Activated T-cell treated with anti-CD3 and anti-CD28 coated beads, Interleukin-2, amount 50 U/mL, for 24 hours (primary cell): ENCODE results near the gene ERMP1.

ENCODE experiments used
- DNase-seq: peaks from one replicate; pipeline ENCODE4 v3.0.0-alpha.2; 2020
- H3K27ac Mint-ChIP-seq: 2 replicates; pipeline ENCODE4 v1.8.0; 2020; ENCODE audit warnings: mild to moderate bottlenecking, mixed read lengths
- H3K27me3 Mint-ChIP-seq: 2 replicates; pipeline ENCODE4 v1.8.0; 2020; ENCODE audit warnings: mixed read lengths
- H3K36me3 Mint-ChIP-seq: 2 replicates; pipeline ENCODE4 v1.8.0; 2020; ENCODE audit warnings: low read depth, mixed read lengths
- H3K4me1 Mint-ChIP-seq: 2 replicates; pipeline ENCODE4 v1.8.0; 2020; ENCODE audit warnings: low read depth, mixed read lengths
- H3K4me3 Mint-ChIP-seq: 2 replicates; pipeline ENCODE4 v1.8.0; 2020; ENCODE audit warnings: mild to moderate bottlenecking, moderate library complexity, mixed read lengths
- H3K9me3 Mint-ChIP-seq: 2 replicates; pipeline ENCODE4 v1.8.0; 2020; ENCODE audit warnings: mixed read lengths

ERMP1 gene

DNA sequence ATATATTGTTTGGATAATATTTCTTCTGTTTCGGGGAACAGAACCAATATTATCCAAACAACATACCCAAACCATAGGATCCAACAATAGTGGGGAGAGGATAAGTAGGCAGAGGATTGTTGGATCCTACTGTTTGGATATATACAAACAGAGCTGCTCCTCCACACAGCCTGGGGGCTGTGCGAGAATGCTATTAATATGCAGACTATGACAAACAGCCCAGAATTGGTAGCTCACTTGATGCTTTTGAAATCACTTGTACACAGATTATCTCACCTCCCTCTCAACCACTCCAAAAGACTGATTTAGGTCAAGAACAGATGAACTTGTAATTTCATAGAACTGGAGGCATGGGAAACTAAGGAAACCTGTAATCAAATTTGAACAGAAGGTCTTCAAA is 33.4 kb upstream of the ERMP1 start:
- Mint-ChIP-seq H3K4me1 (peaks cover 10% of the 10 kb centered on the region), H3K27ac (no peak overlapping the region), H3K36me3 (no peaks in the 10 kb centered on the region), H3K27me3 (no peaks in the 10 kb centered on the region), H3K4me3 (no peak overlapping the region), H3K9me3 (no peaks in the 10 kb centered on the region)
- no peak for DNase-seq

DNA sequence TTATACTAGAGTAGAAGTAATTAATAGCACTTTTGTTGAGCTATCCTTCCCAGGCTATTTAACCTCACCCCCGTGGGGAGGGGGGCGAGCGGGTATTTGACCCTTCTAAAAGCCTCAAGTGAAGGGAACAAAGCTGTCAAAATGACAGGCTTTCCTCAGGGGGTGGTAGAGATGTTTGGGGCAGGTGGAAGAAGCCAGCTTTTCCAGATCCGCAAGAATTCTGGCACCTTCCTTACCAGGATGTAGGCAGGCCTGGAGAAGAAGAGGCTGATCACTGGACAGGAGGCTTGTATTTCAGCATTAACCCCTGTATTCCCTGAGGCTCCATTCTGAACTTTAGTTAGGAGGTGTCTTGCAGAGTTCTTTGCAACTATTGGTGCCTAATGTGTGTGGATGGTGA is 31.5 kb upstream of the ERMP1 start:
- no peak for DNase-seq
- no peaks in the 10 kb centered on the region for H3K36me3 Mint-ChIP-seq
- peaks cover 3% of the 10 kb centered on the region for H3K4me1 Mint-ChIP-seq
- no peak overlapping the region for H3K4me3 Mint-ChIP-seq
- no peak overlapping the region for H3K27ac Mint-ChIP-seq
- no peaks in the 10 kb centered on the region for H3K27me3 Mint-ChIP-seq
- no peaks in the 10 kb centered on the region for H3K9me3 Mint-ChIP-seq

DNA sequence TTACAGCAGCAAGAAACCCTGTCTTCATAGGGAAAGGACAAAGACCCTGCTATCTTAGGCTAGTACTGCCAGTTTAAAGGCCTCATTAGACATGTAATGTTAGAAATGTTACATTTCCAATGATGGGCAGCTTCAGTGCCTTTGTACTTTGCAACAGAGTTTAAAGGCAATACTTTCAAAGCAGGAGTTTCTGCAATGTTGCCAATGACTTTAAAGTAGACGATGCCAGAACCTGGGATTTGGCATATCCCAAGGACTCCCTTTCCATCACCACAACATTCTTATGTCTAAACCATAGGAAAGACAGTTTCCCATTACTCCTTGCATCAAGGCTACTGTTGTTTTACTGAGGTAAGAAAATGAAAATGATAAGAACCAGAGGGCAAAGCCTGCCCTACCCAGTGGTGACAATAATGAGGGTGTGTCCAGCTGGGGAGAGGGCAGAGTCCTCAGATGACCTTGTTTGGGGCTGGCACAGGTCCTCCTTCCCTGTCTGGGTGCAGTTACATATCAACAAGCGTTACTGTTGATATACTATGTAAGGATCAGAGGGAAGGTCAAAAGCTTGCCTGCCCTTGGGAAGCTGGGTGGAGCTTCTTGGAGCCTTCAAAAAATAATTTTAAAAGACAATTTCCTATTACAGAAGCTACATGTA is 30.3 kb upstream of the ERMP1 start:
- Mint-ChIP-seq H3K9me3 (no peaks in the 10 kb centered on the region), H3K4me1 (no peaks in the 10 kb centered on the region), H3K27me3 (no peaks in the 10 kb centered on the region), H3K27ac (no peak overlapping the region), H3K4me3 (no peak overlapping the region), H3K36me3 (no peaks in the 10 kb centered on the region)
- no peak for DNase-seq

DNA sequence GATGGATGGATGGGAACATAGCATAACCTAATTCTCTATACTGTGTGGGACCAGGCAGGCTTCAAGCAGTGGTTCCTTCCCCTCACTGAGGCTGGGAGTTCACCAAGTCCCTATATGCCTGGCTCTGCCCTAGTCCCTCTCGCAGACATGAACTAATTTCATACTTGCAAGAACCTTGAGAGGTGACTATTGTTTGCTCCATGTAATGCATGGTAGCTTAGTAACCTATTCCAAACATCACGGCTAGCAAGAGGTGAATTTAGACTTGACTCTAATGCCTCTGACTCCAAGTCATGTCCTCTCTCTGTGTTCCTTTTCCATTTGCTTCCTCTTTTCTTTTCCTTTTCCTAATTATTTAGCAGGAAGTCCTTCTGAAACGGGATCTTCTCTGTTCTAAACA is 25.9 kb upstream of the ERMP1 start:
- H3K27ac Mint-ChIP-seq = no peak overlapping the region
- H3K9me3 Mint-ChIP-seq = no peaks in the 10 kb centered on the region
- H3K4me3 Mint-ChIP-seq = no peak overlapping the region
- H3K27me3 Mint-ChIP-seq = no peaks in the 10 kb centered on the region
- no peak for DNase-seq
- peaks cover 10% of the 10 kb centered on the region for H3K4me1 Mint-ChIP-seq
- H3K36me3 Mint-ChIP-seq = peaks cover 2% of the 10 kb centered on the region

DNA sequence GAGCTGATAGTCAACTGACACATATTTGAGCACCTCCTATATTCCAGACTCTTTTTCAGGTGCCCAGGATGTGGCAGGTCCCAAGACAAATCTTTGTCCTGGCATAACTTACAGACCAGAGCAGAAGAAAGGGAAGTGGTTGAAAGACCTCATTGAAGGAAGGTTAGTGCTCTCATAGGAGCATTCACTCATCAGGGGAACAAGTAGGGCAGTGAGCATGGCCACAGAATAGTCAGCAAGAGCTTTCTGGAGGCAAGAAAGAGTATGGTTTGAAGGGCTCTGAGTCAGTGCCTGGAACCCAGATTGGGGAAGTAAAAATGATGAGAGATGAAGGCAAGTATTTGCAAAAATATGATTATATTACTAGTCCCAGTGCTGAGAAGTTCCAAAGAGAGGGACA is 25.0 kb upstream of the ERMP1 start:
- no peak overlapping the region for H3K27ac Mint-ChIP-seq
- H3K4me1 Mint-ChIP-seq = peaks cover 19% of the 10 kb centered on the region

DNA sequence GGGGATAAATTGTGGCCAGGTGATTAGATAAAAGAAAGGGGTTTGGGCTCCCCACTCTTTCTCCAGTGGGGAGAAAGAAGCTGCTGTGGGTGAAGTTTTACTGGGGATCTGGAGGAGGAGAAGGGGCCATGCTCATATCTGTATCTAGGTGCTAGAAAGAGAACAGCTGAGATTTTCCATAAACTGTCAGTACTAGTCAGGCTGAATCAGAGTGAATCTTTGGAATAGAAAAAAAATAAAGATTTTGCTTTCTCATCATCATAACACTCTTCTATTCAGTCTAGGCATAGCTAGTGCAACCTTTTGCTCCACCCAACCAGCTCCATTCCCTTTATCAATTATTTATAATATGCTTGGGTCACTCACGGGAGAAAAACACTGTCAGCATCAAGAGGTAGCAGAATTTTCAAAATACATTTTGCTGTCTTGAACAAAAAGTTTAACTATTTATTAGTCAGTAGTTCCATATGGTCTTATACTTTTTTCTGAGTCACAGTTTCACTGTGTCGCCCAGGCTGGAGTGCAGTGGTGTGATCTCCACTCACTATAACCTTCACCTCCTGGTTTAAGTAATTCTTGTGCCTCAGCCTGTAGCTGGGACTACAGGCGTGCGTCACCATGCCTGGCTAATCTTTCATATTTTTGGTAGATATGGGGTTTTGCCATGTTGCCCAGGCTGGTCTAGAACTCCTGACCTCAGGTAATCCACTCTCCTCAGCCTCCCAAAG is 21.3 kb upstream of the ERMP1 start:
- no peaks in the 10 kb centered on the region for H3K9me3 Mint-ChIP-seq

More for the DNA sequence above, 25.0 kb upstream of the ERMP1 start:
- Mint-ChIP-seq H3K9me3 (no peaks in the 10 kb centered on the region), H3K4me3 (no peak overlapping the region), H3K27me3 (no peaks in the 10 kb centered on the region), H3K36me3 (peaks cover 2% of the 10 kb centered on the region)
- no peak for DNase-seq

DNA sequence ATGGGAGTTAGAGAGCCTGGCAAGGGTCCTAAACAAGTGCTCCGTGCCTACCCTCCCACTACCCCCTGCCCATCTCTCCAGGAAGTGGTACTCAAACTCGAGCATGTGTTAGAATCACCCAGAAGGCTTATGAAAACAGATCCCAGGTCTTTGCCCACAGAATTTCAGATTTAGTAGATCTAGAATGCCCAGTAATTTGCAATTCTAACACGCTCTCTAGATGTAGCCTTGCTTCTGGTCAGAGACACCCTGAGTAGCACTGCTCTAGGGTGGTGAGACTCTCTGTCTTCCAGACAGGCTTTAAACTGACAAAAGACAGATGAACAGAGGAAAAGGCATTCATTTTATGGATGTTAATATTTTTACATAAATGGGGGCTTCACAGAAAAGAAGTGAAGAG is 20.7 kb upstream of the ERMP1 start:
- peaks cover 2% of the 10 kb centered on the region for H3K36me3 Mint-ChIP-seq
- H3K27ac Mint-ChIP-seq = peak overlapping the region; percentile 87
- H3K4me1 Mint-ChIP-seq = peaks cover 52% of the 10 kb centered on the region
- DNase-seq = no peak
- H3K27me3 Mint-ChIP-seq = no peaks in the 10 kb centered on the region
- H3K4me3 Mint-ChIP-seq = peak overlapping the region; percentile 37
- no peaks in the 10 kb centered on the region for H3K9me3 Mint-ChIP-seq

More for the DNA sequence above, 21.3 kb upstream of the ERMP1 start:
- peak overlapping the region; percentile 37 for H3K4me3 Mint-ChIP-seq
- DNase-seq = no peak
- H3K36me3 Mint-ChIP-seq = peaks cover 2% of the 10 kb centered on the region
- no peaks in the 10 kb centered on the region for H3K27me3 Mint-ChIP-seq
- peak overlapping the region; percentile 87 for H3K27ac Mint-ChIP-seq
- H3K4me1 Mint-ChIP-seq = peaks cover 50% of the 10 kb centered on the region

DNA sequence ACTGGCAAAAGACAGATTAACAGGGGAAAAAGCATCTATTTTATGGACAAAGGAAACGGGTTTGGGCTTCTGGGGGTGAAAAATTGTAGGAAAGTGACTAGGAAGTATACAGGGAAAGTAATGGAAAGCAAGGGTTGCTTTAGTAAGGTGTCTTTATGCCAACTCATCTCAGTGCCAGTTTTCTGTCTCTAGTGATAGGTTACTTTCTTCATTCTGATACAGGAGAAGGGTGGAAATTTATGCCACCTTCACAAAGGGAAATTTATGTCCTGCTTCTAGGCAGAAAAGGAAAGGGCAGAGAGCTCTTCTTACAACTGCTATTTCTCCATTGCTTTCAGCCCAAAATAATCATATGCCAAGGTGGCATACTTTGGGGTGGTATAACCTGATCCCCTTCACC is 20.1 kb upstream of the ERMP1 start:
- Mint-ChIP-seq H3K4me1 (peaks cover 54% of the 10 kb centered on the region), H3K27ac (peak overlapping the region; percentile 87), H3K9me3 (no peaks in the 10 kb centered on the region), H3K4me3 (no peak overlapping the region), H3K36me3 (peaks cover 2% of the 10 kb centered on the region), H3K27me3 (no peaks in the 10 kb centered on the region)
- DNase-seq = no peak

DNA sequence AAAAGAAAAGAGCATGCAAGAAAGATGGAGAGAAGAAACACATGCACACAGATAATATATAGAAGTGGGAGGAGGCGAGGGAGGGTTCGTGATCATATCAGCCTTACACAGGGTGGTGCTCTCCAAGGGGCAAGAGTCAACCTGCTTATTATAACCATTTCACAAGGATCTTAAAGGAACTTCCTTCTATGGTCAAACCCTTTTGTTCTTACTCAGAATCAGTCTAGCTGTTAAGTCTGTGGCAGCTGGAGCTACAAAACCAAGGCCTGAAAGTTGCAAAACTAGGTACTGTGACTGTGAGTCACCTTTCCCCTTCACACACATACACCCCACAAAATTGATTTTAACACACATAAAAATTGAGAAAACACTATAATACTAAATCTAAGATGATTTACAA is 18.5 kb upstream of the ERMP1 start:
- H3K4me3 Mint-ChIP-seq = no peak overlapping the region
- H3K27ac Mint-ChIP-seq = peak overlapping the region; percentile 78
- peaks cover 2% of the 10 kb centered on the region for H3K36me3 Mint-ChIP-seq
- H3K9me3 Mint-ChIP-seq = no peaks in the 10 kb centered on the region
- peaks cover 54% of the 10 kb centered on the region for H3K4me1 Mint-ChIP-seq
- DNase-seq = no peak
- no peaks in the 10 kb centered on the region for H3K27me3 Mint-ChIP-seq

DNA sequence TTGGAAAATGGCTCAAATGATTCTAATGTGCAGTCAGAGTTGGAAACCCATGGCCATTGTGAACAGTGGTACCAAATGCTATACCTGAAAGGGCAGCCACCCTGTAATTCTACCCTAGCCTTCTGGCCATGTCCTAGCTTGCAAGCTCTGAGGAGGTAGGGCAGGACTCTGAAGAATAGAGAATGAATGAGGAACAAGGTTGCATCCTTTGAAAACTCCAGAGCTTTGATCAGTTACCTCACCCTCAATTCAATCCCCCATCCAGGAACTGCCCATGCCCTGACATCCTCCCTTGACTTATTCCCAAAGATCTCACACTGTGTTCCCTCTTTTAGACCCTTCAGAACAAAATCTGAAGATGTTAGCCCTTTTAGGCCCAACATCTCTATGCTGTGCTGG is 17.8 kb upstream of the ERMP1 start:
- H3K36me3 Mint-ChIP-seq = peaks cover under 1% of the 10 kb centered on the region
- H3K27me3 Mint-ChIP-seq = no peaks in the 10 kb centered on the region
- peaks cover 60% of the 10 kb centered on the region for H3K4me1 Mint-ChIP-seq
- H3K9me3 Mint-ChIP-seq = no peaks in the 10 kb centered on the region
- H3K4me3 Mint-ChIP-seq = no peak overlapping the region
- DNase-seq = no peak
- H3K27ac Mint-ChIP-seq = peak overlapping the region; percentile 78

DNA sequence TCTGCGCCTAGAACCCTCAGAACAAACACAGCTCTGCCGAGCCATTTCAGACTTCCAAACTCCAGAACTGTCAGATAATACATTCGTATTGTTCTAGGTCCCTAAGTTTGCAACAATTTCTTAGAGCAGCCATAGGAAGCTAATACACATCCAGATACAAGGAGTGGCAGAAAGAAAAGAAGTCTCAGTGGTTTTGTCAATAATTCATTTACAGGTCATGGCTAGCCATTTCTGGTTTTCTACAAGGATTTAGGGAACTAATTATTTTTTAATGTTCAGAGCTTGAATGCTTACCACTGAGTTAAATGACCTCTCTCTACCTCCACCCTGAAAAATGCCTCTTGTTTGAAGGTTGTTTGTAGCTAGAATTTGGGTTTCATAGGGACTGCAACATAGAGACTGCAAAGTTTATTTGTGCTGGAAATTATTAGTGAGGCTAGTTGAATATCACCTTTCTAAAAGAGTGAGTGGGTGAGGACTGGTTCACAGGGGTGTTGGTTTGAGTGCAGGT is 15.5 kb upstream of the ERMP1 start:
- H3K27ac Mint-ChIP-seq = no peak overlapping the region

DNA sequence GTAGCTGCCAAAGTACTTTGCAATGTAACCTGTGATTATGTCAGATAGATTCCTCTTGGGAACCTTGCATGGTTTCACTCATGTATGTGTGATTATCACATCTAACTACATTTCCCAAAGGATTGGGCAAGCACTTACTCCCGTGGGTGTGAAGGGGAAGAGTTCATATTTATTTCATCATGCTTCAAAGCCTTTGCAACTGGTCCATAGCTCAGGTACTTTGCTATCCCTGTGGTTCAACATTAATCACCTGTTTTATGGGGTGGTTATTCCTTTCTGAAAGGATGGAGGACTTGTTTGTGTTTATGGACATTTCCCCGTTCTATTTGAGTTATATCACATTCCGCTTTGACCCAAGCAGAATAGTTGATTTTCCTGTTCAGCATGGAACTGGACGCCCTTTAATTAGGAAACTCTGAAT is 13.6 kb upstream of the ERMP1 start:
- no peak overlapping the region for H3K27ac Mint-ChIP-seq
- no peak for DNase-seq
- H3K4me3 Mint-ChIP-seq = no peak overlapping the region
- peaks cover 66% of the 10 kb centered on the region for H3K4me1 Mint-ChIP-seq
- H3K9me3 Mint-ChIP-seq = peaks cover 3% of the 10 kb centered on the region
- no peaks in the 10 kb centered on the region for H3K36me3 Mint-ChIP-seq
- no peaks in the 10 kb centered on the region for H3K27me3 Mint-ChIP-seq

More for the DNA sequence above, 15.5 kb upstream of the ERMP1 start:
- no peaks in the 10 kb centered on the region for H3K36me3 Mint-ChIP-seq
- DNase-seq = no peak
- peaks cover 68% of the 10 kb centered on the region for H3K4me1 Mint-ChIP-seq
- H3K9me3 Mint-ChIP-seq = no peaks in the 10 kb centered on the region
- no peaks in the 10 kb centered on the region for H3K27me3 Mint-ChIP-seq
- no peak overlapping the region for H3K4me3 Mint-ChIP-seq

DNA sequence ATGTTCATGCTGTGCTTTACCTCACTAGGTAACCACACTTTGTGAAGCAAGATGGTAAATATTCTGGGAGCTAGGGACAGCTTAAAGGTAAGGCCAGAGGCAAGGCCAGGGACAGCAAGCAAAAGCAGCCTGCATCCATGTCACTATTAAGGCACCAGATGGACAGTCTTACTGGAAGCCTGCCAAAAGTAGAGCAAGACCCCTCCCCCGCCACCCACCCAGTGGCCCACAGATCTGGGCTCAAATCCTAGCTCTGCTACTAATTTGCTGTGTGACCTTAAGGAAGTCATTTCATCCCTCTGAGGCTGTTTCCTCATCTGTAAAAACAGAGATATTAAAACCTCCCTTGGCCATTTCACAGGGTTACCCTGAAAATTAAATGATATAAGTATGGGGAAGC is 13.2 kb upstream of the ERMP1 start:
- Mint-ChIP-seq H3K4me1 (peaks cover 66% of the 10 kb centered on the region), H3K4me3 (no peak overlapping the region), H3K27me3 (no peaks in the 10 kb centered on the region), H3K36me3 (no peaks in the 10 kb centered on the region), H3K27ac (peak overlapping the region; percentile 16), H3K9me3 (peaks cover 3% of the 10 kb centered on the region)
- DNase-seq = no peak

DNA sequence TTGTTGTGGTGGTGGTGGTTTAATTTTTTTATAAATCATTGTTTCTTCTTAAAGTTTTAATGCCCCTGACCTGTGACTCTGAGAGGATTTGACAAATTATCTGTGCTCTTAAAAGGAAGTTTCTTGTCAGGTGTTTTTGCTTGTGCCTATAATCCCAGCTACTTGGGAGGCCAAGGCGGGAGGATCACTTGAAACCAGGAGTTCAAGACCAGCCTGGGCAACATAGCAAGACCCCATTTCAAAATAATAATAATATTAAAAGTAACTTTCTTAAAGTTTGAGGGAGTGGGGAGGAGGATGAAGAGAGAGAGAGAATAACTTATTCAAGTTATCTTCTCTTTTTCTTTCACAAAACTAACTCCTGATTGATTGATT is 12.2 kb upstream of the ERMP1 start:
- Mint-ChIP-seq H3K4me3 (peak overlapping the region; percentile 52), H3K4me1 (peaks cover 65% of the 10 kb centered on the region), H3K9me3 (peaks cover 3% of the 10 kb centered on the region), H3K27me3 (no peaks in the 10 kb centered on the region), H3K27ac (peak overlapping the region; percentile 87), H3K36me3 (no peaks in the 10 kb centered on the region)
- DNase-seq = no peak

DNA sequence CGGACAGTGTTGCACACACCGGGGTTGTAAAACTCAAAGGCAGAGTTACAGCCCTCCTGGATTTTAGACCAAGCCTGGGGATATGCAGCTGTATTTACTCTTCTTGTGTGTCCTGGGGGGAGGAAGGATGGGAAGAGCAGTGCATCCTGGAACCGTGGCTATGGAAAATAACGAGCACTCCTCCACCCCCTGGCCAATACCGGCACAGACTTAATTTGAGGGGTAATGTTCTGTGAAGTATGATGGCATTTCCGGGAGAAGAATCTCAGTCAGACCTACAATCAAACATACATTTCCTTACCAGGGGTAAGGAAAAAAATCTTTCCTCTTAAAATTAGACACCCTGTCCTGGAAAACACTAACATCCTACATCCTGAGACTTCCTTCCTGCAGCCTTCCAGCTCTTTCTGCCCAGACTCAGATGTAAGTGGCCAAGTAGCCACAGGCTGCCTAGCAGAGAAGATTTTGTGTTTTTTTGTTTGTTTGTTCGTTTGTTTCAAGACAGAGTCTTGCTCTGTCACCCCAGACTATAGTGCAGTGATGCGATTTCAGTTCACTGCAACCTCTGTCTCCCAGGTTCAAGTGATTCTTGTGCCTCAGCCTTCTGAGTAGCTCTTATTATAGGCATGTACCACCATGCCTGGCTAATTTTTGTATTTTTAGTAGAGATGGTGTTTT is 11.0 kb upstream of the ERMP1 start:
- peaks cover 70% of the 10 kb centered on the region for H3K4me1 Mint-ChIP-seq
- no peaks in the 10 kb centered on the region for H3K27me3 Mint-ChIP-seq
- peak overlapping the region; percentile 87 for H3K27ac Mint-ChIP-seq
- H3K9me3 Mint-ChIP-seq = peaks cover 3% of the 10 kb centered on the region
- H3K36me3 Mint-ChIP-seq = no peaks in the 10 kb centered on the region
- peak overlapping the region; percentile 52 for H3K4me3 Mint-ChIP-seq
- DNase-seq = no peak
